Ectodermal cell (in vitro differentiated cells): ENCODE results near the gene ZNF236.

Experiments
- H3K27ac ChIP-seq: 2 replicates; pipeline ENCODE4 v1.7.0; 2013; ENCODE audit warnings: mild to moderate bottlenecking, low read depth, low read length; ENCODE audit not compliant: insufficient read depth, poor library complexity, severe bottlenecking
- H3K27me3 ChIP-seq: 2 replicates; pipeline ENCODE4 v1.7.0; 2013; ENCODE audit warnings: mild to moderate bottlenecking, low read length; ENCODE audit not compliant: insufficient read depth, control insufficient read depth, poor library complexity, severe bottlenecking
- H3K36me3 ChIP-seq: one replicate; pipeline ENCODE4 v1.7.0; 2013; ENCODE audit warnings: low read length; ENCODE audit not compliant: control insufficient read depth, insufficient read depth
- H3K4me1 ChIP-seq: one replicate; pipeline ENCODE4 v1.7.0; 2013; ENCODE audit warnings: low read length; ENCODE audit not compliant: control insufficient read depth, insufficient read depth
- H3K4me3 ChIP-seq: 2 replicates; pipeline ENCODE4 v1.7.0; 2013; ENCODE audit warnings: low read depth, low read length, control low read depth; ENCODE audit not compliant: insufficient read depth
- H3K9me3 ChIP-seq: 2 replicates; pipeline ENCODE4 v1.7.0; 2013; ENCODE audit warnings: mild to moderate bottlenecking, low read length, moderate library complexity; ENCODE audit not compliant: control insufficient read depth
- WGBS, 2 experiments: methylation state at CpG; one replicate each; pipeline ENCODE4 v1.1.7; 2013; ENCODE audit warnings: missing lambda C conversion rate in 2 of 2; 5-methylcytosine and 5-hydroxymethylcytosine counted together

ZNF236 gene

DNA sequence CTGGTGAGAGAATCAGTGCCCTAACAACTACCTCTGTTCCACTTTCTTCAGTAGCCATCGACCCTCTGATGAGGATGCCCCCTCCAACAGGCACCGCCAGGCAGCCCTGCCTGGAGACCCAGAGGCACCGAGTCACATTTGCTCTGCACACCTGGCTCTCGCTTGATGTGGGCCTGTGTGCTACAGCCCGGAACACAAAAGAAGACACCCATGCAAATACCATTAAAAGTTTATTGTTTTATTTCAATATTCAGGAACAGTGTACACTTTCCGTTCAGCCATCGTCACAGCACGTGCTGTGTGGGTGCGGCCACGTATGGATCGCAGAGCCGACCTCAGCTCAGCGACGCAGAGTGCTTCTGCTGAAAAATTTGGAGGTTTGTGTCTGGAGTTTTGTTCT, 156.3 kb downstream of the ZNF236 start:
- Histone ChIP-seq H3K4me1 (peaks cover 21% of the 10 kb centered on the region), H3K27me3 (no peaks in the 10 kb centered on the region), H3K36me3 (no peaks in the 10 kb centered on the region), H3K4me3 (no peak overlapping the region), H3K27ac (no peak overlapping the region), H3K9me3 (no peaks in the 10 kb centered on the region)
- 87 to 90% methylated on average over 14 of the region's 14 CpGs for WGBS, 2 experiments

DNA sequence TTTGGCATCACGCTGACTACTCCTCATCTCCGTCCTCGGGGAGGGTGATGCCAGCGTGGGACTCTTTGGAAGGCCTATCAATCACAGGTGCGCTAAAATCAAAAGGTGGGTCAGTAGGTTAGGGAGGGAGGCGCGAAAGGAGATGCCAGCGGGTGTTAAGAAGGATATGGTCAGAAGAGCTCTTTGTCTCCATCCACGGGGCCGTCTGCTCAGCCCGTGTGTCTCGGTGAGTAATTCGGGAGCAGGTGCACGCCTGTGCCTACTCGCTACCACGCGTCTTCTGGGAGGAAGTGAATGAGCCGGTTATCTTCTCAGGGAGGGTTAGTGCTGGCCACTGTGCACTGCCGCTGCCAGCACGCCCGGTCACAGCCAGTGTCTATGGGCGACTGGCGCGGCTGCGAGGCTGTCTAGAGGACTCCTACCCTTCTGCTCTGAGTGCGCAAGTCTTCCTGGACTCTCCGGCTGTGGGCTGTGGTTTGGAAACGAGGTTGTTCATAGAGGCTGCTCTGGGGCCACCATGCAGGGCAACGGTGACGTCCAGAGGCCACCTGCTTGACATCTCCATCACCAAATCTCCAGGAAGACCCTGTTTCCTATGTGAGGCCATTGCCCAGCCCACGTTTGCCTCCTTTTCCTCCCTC, 156.9 kb downstream of the ZNF236 start:
- H3K4me3 ChIP-seq, result no peak overlapping the region
- peaks cover 17% of the 10 kb centered on the region for H3K4me1 ChIP-seq
- WGBS, 2 experiments, result 95 to 96% methylated on average over 31 of the region's 31 CpGs
- H3K27ac ChIP-seq, result no peak overlapping the region
- H3K9me3 ChIP-seq, result no peaks in the 10 kb centered on the region
- H3K36me3 ChIP-seq, result no peaks in the 10 kb centered on the region
- H3K27me3 ChIP-seq, result no peaks in the 10 kb centered on the region

DNA sequence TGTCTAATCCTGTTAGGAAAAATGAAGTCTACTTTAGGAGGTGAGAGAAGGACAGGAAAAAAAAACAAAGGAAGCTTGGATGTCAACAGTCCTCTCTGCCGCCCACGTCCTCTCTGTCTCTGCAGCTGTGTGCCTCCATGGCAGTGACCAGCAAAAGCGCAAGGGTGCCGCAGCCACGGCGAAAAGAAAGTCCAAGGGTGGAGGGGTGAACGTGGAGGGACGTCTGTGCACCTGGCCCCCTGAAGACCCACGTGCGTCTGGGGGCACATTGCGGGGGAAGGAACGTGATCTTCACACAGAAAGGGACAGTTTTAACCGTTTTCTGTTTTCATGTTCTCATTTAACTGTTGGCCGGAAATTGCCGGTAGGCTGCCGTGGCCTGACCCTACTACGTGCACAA, 157.5 kb downstream of the ZNF236 start:
- no peaks in the 10 kb centered on the region for H3K27me3 ChIP-seq
- 93 to 94% methylated on average over 17 of the region's 17 CpGs for WGBS, 2 experiments
- peaks cover 17% of the 10 kb centered on the region for H3K4me1 ChIP-seq
- H3K4me3 ChIP-seq, result no peak overlapping the region
- no peaks in the 10 kb centered on the region for H3K9me3 ChIP-seq
- H3K27ac ChIP-seq, result no peak overlapping the region
- H3K36me3 ChIP-seq, result no peaks in the 10 kb centered on the region

DNA sequence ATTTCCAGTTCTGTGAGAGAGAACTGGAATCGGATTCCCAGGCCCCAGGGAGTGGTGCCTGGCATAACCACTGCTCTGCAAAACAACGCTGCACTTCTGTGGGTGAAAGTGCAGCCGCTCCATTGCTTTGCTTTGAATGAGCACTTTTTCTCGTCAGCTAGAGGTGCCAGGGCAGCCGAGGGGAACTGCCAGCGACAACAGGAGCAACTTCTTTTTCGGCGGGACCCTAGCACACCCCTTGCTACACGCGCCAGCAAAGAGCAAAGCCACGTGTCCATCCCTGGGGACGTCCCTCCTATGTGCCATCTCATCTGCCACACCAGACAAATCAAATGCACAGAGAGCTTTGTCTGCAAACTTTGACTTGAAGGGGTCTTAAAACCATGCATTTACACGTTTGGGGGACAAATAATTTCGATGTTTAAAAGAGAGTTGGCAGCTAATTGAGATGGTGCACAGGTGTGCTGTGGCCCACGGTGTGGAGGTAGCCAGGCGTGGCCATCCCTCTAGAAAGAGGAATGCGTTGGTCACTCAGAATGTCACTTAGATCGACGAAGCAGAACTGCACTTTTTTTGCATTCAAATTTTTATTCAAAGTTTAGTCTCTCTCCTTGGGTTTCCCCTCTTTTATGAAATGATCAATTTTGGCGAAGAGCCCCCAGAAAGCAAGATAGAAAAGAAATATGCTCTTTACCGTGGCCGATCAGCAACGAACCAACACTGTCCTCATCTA, 158.5 kb downstream of the ZNF236 start:
- no peaks in the 10 kb centered on the region for H3K36me3 ChIP-seq
- no peaks in the 10 kb centered on the region for H3K9me3 ChIP-seq
- no peak overlapping the region for H3K27ac ChIP-seq
- no peak overlapping the region for H3K4me3 ChIP-seq
- 80 to 81% methylated on average over 23 of the region's 23 CpGs for WGBS, 2 experiments
- H3K27me3 ChIP-seq, result no peaks in the 10 kb centered on the region
- H3K4me1 ChIP-seq, result peaks cover 17% of the 10 kb centered on the region

DNA sequence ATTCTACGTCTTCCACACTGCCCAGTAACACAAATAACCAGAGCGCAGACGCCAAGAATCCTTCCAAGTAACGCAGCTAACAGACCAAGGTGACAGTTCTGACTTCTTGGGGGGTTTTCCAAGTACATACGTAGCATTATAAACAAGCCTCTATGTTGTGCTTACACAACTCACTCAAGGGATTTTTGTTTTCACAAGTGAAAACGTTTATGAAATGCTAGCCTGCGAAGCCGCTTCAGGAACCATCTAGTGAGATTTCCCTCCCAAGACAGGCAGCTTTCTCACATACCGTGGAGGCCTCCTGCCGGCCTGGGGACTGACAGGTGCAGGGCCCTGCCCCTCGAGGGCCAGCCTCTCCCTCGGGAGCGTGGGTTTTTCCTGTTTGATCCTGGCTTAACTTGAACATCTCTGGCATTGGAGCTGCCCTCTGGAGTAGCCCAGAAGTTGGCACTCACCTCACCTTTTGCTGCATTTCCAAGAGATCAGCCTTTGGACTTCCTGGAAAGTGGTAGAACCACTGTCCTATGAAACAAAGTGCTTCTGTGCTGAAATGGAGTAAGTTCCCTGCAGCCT, 159.1 kb downstream of the ZNF236 start:
- WGBS, 2 experiments, result 77% methylated on average over 13 of the region's 13 CpGs
- no peaks in the 10 kb centered on the region for H3K27me3 ChIP-seq

DNA sequence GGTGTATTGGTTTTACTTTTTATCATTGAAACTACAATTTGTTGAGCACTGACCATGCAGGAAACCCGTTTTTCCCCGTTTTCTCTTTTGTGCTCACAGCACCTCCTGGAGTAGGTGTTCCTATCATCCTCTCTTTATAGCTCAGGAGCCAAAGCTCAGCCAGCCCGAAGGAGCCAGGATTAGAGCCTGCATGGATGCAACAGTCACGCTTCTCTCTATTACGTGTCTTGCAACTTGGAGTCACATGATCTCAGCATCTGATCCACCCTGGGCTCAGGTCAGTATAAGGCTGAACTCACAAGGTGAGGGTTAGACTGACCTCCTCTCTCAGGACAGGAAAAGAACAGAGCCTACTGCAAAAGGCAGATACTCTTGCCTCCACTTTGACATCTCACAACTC, 159.7 kb downstream of the ZNF236 start:
- Histone ChIP-seq H3K4me3 (no peak overlapping the region), H3K27ac (no peak overlapping the region)
- WGBS, 2 experiments, result 90 to 92% methylated on average over 5 of the region's 5 CpGs

More for the DNA sequence above, 159.1 kb downstream of the ZNF236 start:
- Histone ChIP-seq H3K4me3 (no peak overlapping the region), H3K27ac (no peak overlapping the region), H3K4me1 (peaks cover 17% of the 10 kb centered on the region), H3K9me3 (no peaks in the 10 kb centered on the region), H3K36me3 (no peaks in the 10 kb centered on the region)

DNA sequence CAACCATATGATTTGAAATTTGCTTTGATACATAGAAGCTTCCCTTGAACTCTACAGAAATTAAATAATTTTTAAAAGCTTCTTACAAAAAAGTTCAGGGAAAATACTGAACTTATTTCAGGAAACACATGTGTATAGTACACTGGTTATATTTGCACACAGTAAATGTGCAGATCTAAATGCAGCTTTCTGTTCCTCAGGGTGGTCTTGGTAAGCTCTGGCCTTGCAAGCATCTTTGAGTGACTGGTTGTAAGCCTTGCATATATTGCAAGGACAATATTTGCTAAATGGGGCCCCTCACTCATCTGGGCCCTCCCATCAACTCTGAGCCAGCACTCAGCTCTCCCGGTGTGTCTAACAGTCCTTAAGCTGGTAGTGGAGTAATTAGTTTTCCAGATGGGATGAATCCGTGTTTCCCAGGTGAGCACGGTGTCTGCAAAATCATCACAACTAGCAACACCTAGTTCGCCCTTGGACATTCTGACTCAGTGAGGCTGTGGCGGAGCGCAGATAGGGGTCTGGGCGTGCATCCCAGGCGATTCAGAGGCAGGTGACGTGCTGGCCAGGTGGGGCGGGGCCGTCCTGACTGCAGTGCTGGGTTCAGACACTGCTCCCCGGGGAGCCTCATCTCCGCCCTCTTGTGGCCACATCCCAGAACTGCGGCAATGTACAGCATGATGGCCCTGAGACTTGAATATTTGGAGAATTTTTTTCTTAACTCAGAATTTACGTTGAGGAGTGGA, 160.7 kb downstream of the ZNF236 start:
- no peak overlapping the region for H3K27ac ChIP-seq
- no peak overlapping the region for H3K4me3 ChIP-seq
- H3K9me3 ChIP-seq, result no peaks in the 10 kb centered on the region
- no peaks in the 10 kb centered on the region for H3K27me3 ChIP-seq
- WGBS, 2 experiments, result 26 to 29% methylated on average over 15 of the region's 15 CpGs
- H3K4me1 ChIP-seq, result peaks cover 17% of the 10 kb centered on the region
- H3K36me3 ChIP-seq, result no peaks in the 10 kb centered on the region

More for the DNA sequence above, 159.7 kb downstream of the ZNF236 start:
- Histone ChIP-seq H3K9me3 (no peaks in the 10 kb centered on the region), H3K4me1 (peaks cover 17% of the 10 kb centered on the region), H3K27me3 (no peaks in the 10 kb centered on the region), H3K36me3 (no peaks in the 10 kb centered on the region)

DNA sequence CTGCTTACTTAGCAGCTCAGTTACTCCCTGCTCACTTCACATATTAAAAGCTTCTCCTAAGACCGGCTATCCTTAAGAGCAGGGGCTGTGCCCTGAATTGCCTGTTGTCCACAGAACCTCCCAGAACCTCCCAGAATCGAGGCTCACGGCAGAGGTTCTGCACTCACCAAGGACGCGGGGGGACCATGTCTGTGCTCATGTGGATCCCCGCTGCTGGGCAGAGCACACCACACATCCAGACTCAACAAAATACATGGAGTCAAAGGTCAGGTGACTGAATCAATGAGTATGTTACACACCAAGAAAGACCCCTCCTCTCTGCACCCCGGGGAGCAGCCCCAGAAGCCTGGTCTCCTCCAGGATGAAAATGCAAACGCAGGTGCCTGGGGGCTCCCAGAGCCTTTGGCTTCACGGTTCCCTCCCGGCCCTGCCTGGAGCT, 161.3 kb downstream of the ZNF236 start:
- 64 to 68% methylated on average over 10 of the region's 10 CpGs for WGBS, 2 experiments
- Histone ChIP-seq H3K27ac (no peak overlapping the region), H3K36me3 (no peaks in the 10 kb centered on the region), H3K4me1 (peaks cover 17% of the 10 kb centered on the region), H3K9me3 (no peaks in the 10 kb centered on the region), H3K4me3 (no peak overlapping the region), H3K27me3 (no peaks in the 10 kb centered on the region)

DNA sequence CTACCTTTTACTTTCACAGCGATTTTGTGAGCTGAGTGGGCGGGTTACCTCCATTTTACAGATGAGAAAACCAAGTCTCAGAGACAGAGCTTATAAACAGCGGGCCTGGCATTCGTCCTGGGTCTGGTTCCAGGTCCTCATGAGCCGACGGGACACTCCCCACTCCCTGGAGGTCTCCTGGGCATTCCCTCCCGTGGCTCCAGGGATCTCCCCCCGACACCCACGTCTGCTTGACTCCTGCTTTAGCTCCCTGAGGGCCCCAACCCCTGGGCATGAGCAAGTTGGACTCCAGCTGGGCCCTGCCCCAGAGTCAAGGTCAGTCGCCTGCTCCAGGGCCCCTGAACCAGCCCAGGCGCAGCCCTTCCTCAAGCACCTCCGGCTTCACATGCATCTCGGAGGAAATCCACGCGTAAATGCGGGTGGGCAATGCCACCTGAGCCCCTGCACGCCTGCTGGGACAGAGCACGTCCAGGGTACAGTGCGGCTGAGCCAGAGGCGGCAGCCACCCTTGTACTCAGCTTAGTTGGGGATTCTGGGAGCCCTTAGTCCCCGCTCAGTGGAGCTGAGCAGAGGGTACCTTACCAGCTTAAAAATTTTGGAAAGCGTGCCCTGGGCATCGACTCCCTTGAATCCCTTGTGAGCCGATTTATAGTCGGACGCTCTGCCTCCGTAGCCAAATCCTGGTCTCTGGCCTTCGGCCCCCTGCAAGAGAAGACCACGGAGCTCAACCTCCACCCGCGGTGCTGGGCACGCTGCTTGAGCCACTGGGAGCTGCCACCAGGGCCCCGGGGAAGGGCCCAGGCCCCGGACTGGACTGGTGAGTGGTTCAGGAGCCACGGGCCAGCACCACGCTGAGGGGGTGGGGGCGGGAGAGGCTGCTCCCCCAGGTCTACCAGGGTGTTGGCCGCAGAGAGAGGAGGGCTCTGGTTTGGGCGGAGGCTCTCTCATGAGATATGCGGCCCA, 162.1 kb downstream of the ZNF236 start:
- no peaks in the 10 kb centered on the region for H3K9me3 ChIP-seq
- no peaks in the 10 kb centered on the region for H3K27me3 ChIP-seq
- no peak overlapping the region for H3K27ac ChIP-seq
- H3K4me3 ChIP-seq, result no peak overlapping the region
- H3K4me1 ChIP-seq, result peaks cover 17% of the 10 kb centered on the region
- no peaks in the 10 kb centered on the region for H3K36me3 ChIP-seq
- WGBS, 2 experiments, result 94% methylated on average over 40 of the region's 40 CpGs
